HG03432 (cell line): ENCODE results near the gene EXPH5.

Experiments used
- ATAC-seq: cut with Tn5 transposase; IDR thresholded peaks from one replicate; pipeline ENCODE4 v1.9.1; 2021; ENCODE audit warnings: mild to moderate bottlenecking, moderate library complexity; ENCODE audit not compliant: unreplicated experiment

The EXPH5 gene

GRCh38 chr11:108525161-108525560, 68.4 kb downstream of the EXPH5 start:
- no peak for ATAC-seq

DNA sequence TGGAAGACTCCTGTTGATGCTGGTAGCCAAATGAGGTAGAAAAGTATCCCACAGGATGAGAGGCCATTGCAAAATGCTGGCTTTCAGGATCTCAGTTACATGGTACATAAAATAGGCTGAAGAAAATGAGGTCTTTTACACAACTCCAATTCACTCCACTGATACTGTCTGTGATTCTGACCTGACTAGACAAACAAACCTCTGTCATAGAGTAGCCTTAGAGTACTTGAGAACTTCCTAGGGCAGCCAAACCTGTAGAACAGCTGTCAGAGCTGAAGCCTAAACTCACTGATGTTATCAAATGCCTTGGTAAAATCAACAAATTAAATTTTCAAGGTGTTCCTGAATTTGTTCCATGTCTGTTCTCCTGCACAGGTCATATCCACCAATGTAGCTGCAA, 69.1 kb downstream of the EXPH5 start:
- no peak for ATAC-seq

DNA sequence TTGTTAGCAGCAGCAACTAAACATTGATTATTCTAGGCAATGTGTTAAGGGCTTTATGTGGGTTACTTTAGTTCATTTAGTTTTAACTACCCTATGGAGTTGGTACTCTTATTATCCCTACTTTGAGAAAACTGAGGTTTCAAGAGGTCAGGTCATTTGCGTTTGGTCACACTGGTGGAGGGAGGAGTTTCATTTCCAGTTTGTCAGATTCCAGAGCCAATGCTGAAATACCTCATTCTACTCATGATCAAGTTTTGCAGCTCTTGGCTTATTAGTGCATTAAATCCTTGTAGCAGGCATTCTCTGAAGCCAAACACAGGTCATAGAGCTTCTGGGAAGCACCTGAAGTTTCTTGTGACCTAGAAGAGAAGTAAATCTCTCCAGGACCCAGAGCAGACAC, 71.2 kb downstream of the EXPH5 start:
- ATAC-seq = no peak

DNA sequence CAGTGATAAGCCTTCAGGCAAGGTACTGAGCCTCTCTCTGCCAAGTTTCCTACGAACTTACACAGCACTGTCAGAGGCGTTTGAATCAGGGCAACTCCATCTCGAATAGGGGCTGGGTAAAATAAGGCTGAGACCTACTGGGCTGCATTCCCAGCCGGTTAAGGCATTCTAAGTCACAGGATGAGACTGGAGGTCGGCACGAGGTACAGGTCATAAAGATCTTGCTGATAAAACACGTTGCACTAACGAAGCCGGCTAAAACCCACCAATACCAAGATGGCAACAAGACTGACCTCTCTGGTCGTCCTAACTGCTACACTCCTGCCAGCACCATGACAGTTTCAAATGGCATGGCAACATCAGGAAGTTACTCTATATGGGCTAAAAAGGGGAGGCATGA, 75.0 kb downstream of the EXPH5 start:
- no peak for ATAC-seq

GRCh38 chr11:108516125-108516524, 77.4 kb downstream of the EXPH5 start:
- no peak for ATAC-seq

DNA sequence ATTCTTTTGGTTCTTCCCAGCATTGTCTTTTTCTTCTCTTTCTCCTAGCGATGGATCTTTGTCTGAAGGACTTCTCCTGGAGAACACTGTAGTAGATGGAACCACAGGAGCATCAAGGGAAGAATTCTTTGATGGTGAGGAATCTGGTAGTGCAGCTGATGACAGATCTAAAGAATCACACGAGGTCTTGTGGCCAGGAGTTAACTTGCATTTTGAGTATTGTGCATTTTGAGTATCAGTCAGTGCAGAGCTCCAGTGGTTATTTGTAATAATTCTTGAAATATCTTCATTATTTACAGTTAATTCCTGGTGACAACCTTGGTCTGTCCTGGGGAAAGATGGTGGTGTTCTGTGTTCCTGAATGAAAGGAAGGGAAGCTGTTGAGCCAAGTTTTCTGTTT, 80.9 kb downstream of the EXPH5 start:
- no peak for ATAC-seq

DNA sequence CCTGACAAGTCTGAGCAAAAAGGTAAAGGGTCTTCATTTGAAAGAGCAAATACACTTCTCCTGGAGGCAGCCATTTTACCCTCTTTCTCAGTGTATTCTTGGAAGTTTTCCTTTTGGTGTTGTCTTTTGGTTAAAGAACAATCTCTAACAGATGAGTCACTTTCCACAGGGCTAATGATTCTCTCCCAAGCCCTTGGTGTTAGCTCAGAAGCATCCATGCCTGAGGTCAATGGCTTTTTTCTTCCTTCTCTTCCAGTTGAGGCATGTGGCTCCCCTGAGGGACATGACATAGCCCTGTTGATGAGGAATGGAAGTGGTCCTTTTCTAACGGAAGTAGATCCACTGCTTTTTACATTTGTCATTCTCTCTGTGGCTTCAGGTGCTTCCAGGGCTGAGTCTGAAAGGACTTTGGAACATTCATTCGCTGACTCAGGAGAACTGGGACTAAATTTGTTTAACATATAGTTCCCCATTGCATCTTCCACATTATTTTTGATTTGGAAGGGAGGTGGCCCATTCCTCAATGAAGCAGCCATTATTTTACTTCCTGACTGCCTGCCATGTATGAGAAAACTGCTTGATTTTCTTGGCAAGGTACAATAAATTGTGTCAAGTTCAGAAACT, 81.6 kb downstream of the EXPH5 start:
- no peak for ATAC-seq

DNA sequence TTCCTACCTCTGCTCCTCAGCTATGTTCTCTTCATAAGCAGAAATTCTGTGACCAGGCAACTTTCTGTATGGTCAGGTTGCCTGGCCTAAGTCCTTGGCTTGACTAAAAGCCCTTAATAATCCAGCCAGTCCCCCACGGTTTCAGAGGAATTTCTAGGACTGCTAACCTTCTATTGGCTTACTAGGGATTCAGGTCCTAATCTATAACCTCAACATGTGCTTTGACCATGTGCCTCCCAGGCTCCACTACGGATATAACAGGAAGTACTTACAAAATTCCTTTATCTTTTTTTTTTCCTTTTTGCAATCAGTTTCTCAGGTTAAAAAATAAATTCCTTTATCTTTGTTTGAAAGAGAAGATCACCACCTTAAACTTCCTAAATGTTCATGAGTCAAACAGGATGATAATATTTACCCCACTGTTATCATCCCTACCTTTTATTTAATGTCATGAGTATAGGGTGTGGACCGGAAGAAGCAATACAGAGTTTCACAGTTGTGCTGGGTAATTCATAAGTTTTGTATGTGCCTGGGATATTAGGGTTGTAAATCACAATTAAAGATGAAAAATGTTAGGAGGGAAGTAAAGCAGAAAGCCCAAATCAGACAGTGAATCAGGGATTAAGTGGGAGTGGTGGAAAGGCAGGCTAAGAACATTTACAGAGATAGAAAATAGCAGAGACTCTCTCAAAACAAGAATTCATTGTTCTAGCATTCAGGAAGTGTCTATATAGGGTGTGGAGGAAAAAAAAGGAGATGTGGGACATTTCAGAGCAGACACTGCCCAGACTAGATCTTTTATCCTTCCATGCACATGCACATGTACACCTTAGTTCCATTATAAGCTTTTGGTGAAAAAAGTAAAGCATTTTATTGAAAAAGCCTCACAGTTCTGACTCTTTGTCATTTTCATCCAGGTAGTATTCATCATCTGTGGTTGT, 84.6 kb downstream of the EXPH5 start:
- ATAC-seq = no peak

DNA sequence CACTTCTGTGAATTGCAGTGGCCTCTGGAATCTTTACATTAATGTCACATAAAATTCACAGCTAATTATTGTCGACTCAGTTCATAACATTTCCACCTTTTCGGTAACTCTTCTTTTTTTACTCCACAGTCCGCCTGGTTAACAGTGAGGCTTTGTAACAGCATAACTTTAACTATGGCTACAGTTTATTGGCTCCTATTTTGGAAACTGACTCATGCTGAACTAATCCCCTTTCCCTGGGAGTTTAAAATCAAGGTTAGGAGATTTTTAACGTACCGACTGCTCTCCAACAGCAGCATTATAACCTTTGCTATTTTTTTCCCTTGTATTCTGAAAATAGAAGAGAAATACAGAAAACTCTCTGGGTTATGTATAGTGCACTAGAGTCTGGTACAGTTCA, 92.2 kb downstream of the EXPH5 start:
- ATAC-seq = no peak

DNA sequence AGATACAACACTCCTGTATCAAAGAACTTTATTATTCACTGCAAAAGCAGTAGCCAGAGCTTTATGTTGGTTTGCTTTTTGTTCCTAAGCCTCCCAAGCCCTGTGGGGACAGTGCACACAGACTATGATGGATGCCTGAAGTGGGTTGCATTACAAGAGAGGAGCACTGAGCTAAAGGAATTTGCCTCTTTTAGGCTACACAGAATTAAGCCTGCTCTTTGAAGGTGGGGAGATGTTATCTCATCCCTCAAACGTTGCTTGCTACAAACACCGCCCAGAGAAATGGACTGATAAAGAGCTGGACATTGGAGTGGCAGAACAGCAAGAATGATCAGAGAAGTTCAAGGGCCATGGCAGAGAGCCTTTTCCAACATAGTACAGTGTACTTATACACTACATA, 92.8 kb downstream of the EXPH5 start:
- ATAC-seq = no peak

GRCh38 chr11:108500169-108500568, 93.4 kb downstream of the EXPH5 start:
- ATAC-seq = no peak

DNA sequence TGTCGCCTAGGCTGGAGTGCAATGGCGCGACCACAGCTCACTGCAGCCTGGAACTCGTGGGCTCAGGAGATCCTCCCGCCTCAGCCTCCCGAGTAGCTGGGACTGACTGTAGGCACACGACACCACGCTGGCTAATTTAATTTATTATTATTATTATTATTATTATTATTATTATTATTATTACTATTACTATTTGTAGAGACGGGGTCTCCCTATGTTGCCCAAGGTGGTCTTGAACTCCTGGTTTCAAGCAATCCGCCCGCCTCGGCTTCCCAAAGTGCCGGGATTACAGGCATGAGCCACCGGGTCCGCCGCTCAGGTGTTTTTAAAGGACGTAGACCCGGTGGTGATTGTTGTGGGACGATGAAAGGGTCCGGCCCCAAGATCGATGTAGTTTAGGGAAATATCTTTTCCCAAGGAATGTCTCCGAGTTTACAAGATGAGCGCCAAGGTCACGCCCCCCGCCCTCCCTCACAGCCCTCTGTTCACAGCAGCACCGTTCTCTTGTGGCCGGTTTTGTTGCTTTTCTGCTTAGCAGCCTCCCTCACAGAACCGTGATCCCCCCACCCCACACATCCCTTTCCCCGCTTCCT, 94.7 kb downstream of the EXPH5 start:
- ATAC-seq = peak; percentile 17

- peak; percentile 71 for ATAC-seq
These were observed 95.3 kb downstream of the EXPH5 start, which contains the start of gene POGLUT3 for GRCh38 chr11:108498046-108498815. POGLUT3 (minus strand) TSS chr11:108498384; CDS start chr11:108498366, 18 bp downstream.

- ATAC-seq = peak; percentile 56
These were observed 96.1 kb downstream of the EXPH5 start for GRCh38 chr11:108497317-108498045.

- no peak for ATAC-seq
These were observed 96.8 kb downstream of the EXPH5 start for GRCh38 chr11:108496643-108497256.

DNA sequence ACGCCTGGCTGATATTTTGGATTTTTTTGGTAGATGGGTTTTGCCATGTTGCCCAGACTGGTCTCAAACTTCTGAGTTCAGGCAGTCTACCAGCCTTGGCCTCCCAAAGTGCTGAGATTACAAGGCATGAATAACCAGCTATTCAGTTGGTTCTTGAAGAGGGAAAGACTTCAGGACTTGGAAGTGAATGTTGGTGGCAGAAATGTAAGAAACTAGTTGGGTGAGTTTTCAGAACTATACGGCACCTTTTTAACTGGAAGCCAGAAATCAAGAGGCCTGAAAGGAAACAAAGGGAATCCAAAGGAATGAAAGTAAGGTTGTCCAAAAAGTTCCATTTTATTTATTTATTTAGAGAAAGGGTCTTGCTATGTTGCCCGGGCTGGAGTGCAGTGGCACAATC, 98.2 kb downstream of the EXPH5 start:
- no peak for ATAC-seq

DNA sequence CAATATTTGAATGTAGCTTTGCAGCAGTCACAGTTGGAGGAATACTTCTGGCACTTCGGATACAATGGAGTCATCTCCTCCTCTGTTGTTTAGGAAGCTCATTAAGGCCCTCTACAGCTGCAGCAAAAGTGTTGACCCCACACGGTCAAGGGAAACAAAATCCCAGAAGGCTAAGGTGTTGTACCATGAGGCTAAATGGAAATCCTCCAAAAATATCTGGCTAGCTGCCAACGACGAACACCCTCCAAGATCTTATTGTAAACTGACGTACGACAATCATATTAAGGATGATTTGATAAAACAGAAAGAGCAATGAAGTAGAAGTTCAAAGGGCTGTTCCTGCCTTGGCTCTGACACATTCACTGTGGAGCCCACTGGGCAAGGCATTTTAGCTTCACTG, 99.4 kb downstream of the EXPH5 start:
- no peak for ATAC-seq

DNA sequence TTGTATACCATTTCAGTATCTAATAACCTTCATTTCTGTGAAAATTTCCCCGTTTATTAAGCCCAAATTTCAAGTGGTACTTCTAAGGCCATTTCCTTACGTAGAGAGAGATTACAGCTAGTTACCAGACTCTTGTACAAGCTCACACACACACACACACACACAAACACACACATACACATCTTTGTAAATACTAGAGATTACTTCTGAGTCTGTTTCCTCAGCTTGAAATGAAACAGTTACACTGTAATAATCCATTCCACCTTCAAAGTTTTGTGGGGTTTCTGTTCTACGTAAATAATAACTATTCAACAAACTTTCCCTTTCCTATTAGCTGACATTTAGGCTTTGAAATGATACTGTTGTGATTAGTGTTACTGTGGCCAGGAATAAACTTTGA, 101.6 kb downstream of the EXPH5 start:
- no peak for ATAC-seq

GRCh38 chr11:108486828-108487227, 106.7 kb downstream of the EXPH5 start:
- no peak for ATAC-seq

DNA sequence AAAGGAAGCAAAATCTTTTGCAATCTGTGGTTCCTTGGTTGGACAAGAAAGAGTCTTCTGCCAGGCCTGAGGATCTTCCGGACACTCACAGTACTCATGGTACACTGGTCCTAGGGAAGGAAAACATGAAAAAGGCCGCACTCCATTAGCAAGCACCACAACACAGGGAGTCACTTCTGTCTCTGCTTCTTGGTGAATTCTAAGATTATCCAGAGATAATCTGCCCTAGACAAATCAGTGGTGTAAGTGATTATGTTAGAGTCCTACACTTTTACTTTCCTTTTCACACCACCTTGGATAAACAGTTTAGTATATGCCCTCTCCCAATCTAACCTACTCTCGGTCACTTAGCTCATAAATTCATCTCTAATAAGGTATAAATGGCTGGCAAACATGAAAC, 107.2 kb downstream of the EXPH5 start:
- ATAC-seq = no peak
